ENCODE measurements around the gene TJAP1.

TJAP1 gene

DNA sequence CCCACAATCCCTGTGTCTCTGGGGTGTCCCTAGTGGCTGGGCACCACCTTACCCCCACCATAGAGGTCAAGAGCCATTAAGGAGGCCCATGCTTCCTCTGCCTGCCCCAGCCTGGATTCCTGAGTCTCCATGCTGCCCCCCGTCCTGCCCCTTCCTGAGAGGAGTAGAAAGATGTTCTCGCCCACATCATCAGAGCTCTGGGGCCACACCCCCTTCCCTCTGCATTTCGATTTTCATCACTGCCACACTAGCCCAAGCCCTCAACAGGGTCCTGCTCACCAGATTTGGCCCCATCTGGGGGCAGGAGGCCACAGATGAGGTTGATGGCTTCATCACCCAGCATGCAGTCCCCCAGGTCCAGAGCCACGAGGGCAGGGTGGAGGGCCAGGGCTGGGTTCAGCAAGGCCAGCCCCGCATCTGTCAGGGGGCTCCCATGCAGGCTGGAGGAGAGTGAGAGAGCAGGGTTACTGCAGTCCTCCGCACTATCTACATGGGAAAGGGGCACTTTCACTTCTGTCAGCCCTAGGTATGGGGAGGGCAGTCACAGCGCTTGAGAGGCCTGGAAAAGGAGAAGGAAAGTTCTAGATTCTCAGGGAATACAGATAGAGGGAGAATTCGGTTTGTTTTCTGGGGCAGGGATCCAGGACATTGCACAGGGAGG lies 31.2 kb downstream of the TJAP1 start:
- Histone ChIP-seq H3K4me1 (ENCODE audit: control insufficient read depth, insufficient read depth, low read length) (no peaks in the 10 kb centered on the region), H3K4me3 (ENCODE audit: low read depth, low read length) (no peak overlapping the region), H3K27ac (ENCODE audit: extremely low read depth, low read depth, low read length) (no peak overlapping the region), H3K36me3 (ENCODE audit: control insufficient read depth in 2 of 2, insufficient read depth in 1 of 2, low read length in 2 of 2) (peaks cover 6 to 53% of the 10 kb centered on the region in 2 experiments), H3K9me3 (ENCODE audit: control insufficient read depth, insufficient read depth, low read depth, low read length) (no peaks in the 10 kb centered on the region)
- TF ChIP-seq, protein P1, sequence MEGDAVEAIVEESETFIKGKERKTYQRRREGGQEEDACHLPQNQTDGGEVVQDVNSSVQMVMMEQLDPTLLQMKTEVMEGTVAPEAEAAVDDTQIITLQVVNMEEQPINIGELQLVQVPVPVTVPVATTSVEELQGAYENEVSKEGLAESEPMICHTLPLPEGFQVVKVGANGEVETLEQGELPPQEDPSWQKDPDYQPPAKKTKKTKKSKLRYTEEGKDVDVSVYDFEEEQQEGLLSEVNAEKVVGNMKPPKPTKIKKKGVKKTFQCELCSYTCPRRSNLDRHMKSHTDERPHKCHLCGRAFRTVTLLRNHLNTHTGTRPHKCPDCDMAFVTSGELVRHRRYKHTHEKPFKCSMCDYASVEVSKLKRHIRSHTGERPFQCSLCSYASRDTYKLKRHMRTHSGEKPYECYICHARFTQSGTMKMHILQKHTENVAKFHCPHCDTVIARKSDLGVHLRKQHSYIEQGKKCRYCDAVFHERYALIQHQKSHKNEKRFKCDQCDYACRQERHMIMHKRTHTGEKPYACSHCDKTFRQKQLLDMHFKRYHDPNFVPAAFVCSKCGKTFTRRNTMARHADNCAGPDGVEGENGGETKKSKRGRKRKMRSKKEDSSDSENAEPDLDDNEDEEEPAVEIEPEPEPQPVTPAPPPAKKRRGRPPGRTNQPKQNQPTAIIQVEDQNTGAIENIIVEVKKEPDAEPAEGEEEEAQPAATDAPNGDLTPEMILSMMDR (tag by site-specific recombination; IDR thresholded peaks at IDR 0.05): 0 out of 2 replicates have a peak, but pooled peaks have one; percentile 13
- TF ChIP-seq, protein P2, sequence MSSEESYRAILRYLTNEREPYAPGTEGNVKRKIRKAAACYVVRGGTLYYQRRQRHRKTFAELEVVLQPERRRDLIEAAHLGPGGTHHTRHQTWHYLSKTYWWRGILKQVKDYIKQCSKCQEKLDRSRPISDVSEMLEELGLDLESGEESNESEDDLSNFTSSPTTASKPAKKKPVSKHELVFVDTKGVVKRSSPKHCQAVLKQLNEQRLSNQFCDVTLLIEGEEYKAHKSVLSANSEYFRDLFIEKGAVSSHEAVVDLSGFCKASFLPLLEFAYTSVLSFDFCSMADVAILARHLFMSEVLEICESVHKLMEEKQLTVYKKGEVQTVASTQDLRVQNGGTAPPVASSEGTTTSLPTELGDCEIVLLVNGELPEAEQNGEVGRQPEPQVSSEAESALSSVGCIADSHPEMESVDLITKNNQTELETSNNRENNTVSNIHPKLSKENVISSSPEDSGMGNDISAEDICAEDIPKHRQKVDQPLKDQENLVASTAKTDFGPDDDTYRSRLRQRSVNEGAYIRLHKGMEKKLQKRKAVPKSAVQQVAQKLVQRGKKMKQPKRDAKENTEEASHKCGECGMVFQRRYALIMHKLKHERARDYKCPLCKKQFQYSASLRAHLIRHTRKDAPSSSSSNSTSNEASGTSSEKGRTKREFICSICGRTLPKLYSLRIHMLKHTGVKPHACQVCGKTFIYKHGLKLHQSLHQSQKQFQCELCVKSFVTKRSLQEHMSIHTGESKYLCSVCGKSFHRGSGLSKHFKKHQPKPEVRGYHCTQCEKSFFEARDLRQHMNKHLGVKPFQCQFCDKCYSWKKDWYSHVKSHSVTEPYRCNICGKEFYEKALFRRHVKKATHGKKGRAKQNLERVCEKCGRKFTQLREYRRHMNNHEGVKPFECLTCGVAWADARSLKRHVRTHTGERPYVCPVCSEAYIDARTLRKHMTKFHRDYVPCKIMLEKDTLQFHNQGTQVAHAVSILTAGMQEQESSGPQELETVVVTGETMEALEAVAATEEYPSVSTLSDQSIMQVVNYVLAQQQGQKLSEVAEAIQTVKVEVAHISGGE (tag by site-specific recombination; conservative IDR thresholded peaks at IDR 0.05; ENCODE audit: low read depth): no peak
- TF ChIP-seq PRDM1 (tag by site-specific recombination; IDR thresholded peaks at IDR 0.05) (peak; percentile 62), ZNF174 (tag by site-specific recombination; IDR thresholded peaks at IDR 0.05) (no peak), YY2 (tag by site-specific recombination; IDR thresholded peaks at IDR 0.05) (no peak), KLF9 (tag by site-specific recombination; IDR thresholded peaks at IDR 0.05; ENCODE audit: low read depth) (peak; percentile 71)
- TF ChIP-seq, protein P3, sequence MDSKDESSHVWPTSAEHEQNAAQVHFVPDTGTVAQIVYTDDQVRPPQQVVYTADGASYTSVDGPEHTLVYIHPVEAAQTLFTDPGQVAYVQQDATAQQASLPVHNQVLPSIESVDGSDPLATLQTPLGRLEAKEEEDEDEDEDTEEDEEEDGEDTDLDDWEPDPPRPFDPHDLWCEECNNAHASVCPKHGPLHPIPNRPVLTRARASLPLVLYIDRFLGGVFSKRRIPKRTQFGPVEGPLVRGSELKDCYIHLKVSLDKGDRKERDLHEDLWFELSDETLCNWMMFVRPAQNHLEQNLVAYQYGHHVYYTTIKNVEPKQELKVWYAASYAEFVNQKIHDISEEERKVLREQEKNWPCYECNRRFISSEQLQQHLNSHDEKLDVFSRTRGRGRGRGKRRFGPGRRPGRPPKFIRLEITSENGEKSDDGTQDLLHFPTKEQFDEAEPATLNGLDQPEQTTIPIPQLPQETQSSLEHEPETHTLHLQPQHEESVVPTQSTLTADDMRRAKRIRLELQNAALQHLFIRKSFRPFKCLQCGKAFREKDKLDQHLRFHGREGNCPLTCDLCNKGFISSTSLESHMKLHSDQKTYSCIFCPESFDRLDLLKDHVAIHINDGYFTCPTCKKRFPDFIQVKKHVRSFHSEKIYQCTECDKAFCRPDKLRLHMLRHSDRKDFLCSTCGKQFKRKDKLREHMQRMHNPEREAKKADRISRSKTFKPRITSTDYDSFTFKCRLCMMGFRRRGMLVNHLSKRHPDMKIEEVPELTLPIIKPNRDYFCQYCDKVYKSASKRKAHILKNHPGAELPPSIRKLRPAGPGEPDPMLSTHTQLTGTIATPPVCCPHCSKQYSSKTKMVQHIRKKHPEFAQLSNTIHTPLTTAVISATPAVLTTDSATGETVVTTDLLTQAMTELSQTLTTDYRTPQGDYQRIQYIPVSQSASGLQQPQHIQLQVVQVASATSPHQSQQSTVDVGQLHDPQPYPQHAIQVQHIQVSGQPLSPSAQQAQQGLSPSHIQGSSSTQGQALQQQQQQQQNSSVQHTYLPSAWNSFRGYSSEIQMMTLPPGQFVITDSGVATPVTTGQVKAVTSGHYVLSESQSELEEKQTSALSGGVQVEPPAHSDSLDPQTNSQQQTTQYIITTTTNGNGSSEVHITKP (tag by site-specific recombination; IDR thresholded peaks at IDR 0.05): peak; percentile 45
- TF ChIP-seq, protein P4, sequence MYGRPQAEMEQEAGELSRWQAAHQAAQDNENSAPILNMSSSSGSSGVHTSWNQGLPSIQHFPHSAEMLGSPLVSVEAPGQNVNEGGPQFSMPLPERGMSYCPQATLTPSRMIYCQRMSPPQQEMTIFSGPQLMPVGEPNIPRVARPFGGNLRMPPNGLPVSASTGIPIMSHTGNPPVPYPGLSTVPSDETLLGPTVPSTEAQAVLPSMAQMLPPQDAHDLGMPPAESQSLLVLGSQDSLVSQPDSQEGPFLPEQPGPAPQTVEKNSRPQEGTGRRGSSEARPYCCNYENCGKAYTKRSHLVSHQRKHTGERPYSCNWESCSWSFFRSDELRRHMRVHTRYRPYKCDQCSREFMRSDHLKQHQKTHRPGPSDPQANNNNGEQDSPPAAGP (tag by site-specific recombination; IDR thresholded peaks at IDR 0.05): no peak
- CTCF ChIA-PET: interaction anchor here (0.6 to 8.5 kb wide), 18 partner anchors 8 to 512 kb away, joined by 3 to 142 read pairs (median 4); partner anchors contain the start of genes ABCC10, DLK2, DNPH1 and ZNF318
- POLR2A ChIA-PET: interaction anchor here (1.0 to 3.3 kb wide), 5 partner anchors 8 to 71 kb away, joined by 3 to 14 read pairs (median 4); partner anchors contain the start of genes POLR1C, TJAP1 and YIPF3

DNA sequence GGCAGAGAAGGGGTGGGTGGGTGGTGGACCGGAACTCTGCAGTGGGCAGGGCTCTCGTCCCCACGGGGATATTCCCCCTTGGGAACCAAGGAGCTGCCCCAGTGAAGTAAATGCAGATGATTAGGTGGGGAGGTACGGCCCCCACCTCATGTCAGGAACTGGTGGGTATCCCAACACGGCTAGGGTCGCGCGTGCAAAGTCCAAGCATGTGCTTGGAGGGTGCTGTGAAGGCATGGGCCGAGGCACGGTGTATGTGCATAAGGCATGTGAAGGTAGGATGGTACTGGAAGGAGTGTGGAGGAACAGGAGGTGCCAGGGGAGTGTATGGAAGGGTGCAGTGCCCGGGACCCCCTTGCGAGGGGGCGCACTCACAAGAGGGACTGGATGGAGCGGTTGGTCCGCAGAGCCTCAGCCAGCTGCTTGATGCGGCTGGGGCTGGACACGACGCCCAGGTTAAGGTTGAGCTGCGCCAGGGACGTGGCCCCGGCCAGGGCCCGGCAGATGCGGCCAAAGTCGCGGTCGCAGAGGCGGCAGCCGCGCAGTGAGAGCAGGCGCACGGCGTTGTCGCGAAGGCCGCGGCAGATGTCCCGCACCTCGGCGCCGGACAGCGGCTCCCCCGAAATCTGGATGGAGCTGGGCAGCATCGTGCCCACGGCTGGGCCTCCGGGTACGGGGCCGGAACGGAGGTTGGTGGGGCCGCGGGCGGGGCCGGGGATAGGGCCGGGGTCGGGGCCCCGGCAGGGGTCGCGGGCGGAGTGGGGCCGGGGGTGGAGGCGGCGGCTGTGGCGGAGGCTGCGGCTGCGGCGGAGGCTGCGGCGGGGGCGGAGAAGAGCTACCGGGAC lies 32.0 kb downstream of the TJAP1 start:
- POLR2A ChIA-PET: interaction anchor here (0.6 to 2.2 kb wide), 11 partner anchors 8 to 599 kb away, joined by 3 to 8 read pairs (median 4); partner anchors contain the start of genes ABCC10, KLHDC3, TJAP1 and VEGFA
- H3K36me3 ChIP-seq (ENCODE audit: control insufficient read depth in 2 of 2, insufficient read depth in 1 of 2, low read length in 2 of 2): peaks cover 10 to 55% of the 10 kb centered on the region in 2 experiments
- H3K4me3 ChIP-seq (ENCODE audit: low read depth, low read length): peak overlapping the region; percentile 51
- no peaks in the 10 kb centered on the region for H3K4me1 ChIP-seq (ENCODE audit: control insufficient read depth, insufficient read depth, low read length)
- no peak overlapping the region; the same call in 1 of the 2 replicates for H3K27ac ChIP-seq (ENCODE audit: extremely low read depth, low read depth, low read length)
- H3K9me3 ChIP-seq (ENCODE audit: control insufficient read depth, insufficient read depth, low read depth, low read length): no peaks in the 10 kb centered on the region
- CTCF ChIA-PET: interaction anchor here (0.6 to 8.5 kb wide), 10 partner anchors 9 to 513 kb away, joined by 3 to 142 read pairs (median 4); partner anchors contain the start of genes DLK2 and ZNF318
- TF ChIP-seq ZNF664 (tag by site-specific recombination; IDR thresholded peaks at IDR 0.05) (no peak), HOXC10 (CRISPR knock-in tag; IDR thresholded peaks at IDR 0.05) (0 out of 2 replicates have a peak, but pooled peaks have one; percentile 35), KLF7 (tag by site-specific recombination; IDR thresholded peaks at IDR 0.05; ENCODE audit: borderline replicate concordance) (no peak), ZNF114 (tag by site-specific recombination; IDR thresholded peaks at IDR 0.05) (no peak), ZNF560 (tag by site-specific recombination; IDR thresholded peaks at IDR 0.05; ENCODE audit: borderline replicate concordance) (no peak), GLIS1 (tag by site-specific recombination; IDR thresholded peaks at IDR 0.05) (no peak), ZNF394 (tag by site-specific recombination; IDR thresholded peaks at IDR 0.05; ENCODE audit: borderline replicate concordance) (no peak)
- TF ChIP-seq, protein P5, sequence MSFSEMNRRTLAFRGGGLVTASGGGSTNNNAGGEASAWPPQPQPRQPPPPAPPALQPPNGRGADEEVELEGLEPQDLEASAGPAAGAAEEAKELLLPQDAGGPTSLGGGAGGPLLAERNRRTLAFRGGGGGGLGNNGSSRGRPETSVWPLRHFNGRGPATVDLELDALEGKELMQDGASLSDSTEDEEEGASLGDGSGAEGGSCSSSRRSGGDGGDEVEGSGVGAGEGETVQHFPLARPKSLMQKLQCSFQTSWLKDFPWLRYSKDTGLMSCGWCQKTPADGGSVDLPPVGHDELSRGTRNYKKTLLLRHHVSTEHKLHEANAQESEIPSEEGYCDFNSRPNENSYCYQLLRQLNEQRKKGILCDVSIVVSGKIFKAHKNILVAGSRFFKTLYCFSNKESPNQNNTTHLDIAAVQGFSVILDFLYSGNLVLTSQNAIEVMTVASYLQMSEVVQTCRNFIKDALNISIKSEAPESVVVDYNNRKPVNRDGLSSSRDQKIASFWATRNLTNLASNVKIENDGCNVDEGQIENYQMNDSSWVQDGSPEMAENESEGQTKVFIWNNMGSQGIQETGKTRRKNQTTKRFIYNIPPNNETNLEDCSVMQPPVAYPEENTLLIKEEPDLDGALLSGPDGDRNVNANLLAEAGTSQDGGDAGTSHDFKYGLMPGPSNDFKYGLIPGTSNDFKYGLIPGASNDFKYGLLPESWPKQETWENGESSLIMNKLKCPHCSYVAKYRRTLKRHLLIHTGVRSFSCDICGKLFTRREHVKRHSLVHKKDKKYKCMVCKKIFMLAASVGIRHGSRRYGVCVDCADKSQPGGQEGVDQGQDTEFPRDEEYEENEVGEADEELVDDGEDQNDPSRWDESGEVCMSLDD (tag by site-specific recombination; IDR thresholded peaks at IDR 0.05): peak; percentile 75; the same call in 1 of the 2 replicates
